ENCODE measurements around the gene LRRN3. TPM values are rescaled to one million over a fixed set of nuclear protein-coding genes. Genes with fewer than 3 reads are reported as not detected.

LRRN3 gene
- total and polyA plus RNA-seq, 4 donors: 0.51 to 5.1 (median 0.62) TPM; not detected in 1

- no peaks in the 10 kb centered on the region for H3K36me3 ChIP-seq (ENCODE audit: control insufficient read depth in 1 of 2, insufficient read depth in 2 of 2, low read length in 1 of 2)
- no peak for ATAC-seq (ENCODE audit: low FRiP score)
- no peaks in the 10 kb centered on the region for H3K9me3 ChIP-seq (ENCODE audit: control insufficient read depth, low read length)
- 94 to 97% methylated on average over 3 of the region's 3 CpGs for WGBS, 2 donors
- H3K4me3 ChIP-seq (ENCODE audit: low read length in 2 of 2): no peak overlapping the region
- intact Hi-C loops (cut with DNase I): loop anchor here in 1 of 2 donors (10.0 kb wide), 1 partner anchor 630 kb away; no protein-coding TSS in a partner anchor
- no peaks in the 10 kb centered on the region for H3K4me1 ChIP-seq (ENCODE audit: control insufficient read depth in 1 of 2, insufficient read depth in 2 of 2, low read length in 2 of 2)
- DNase-seq: no peak
- H3K27me3 ChIP-seq (ENCODE audit: control insufficient read depth in 1 of 2, insufficient read depth in 2 of 2, low read length in 1 of 2): no peaks in the 10 kb centered on the region
- no peak overlapping the region for H3K27ac ChIP-seq (ENCODE audit: low read depth in 1 of 2, low read length in 2 of 2)
These were observed 14.3 kb downstream of the LRRN3 start for GRCh38 chr7:111105269-111105668.

- intact Hi-C loops (cut with DNase I): loop anchor here in 1 of 2 donors (10.0 kb wide), 1 partner anchor 627 kb away; no protein-coding TSS in a partner anchor
- Histone ChIP-seq H3K36me3 (ENCODE audit: control insufficient read depth in 1 of 2, insufficient read depth in 2 of 2, low read length in 1 of 2) (no peaks in the 10 kb centered on the region), H3K27me3 (ENCODE audit: control insufficient read depth in 1 of 2, insufficient read depth in 2 of 2, low read length in 1 of 2) (no peaks in the 10 kb centered on the region), H3K27ac (ENCODE audit: low read depth in 1 of 2, low read length in 2 of 2) (no peak overlapping the region), H3K9me3 (ENCODE audit: control insufficient read depth, low read length) (no peaks in the 10 kb centered on the region), H3K4me3 (ENCODE audit: low read length in 2 of 2) (no peak overlapping the region), H3K4me1 (ENCODE audit: control insufficient read depth in 1 of 2, insufficient read depth in 2 of 2, low read length in 2 of 2) (peaks cover 0 to 3% of the 10 kb centered on the region in 2 donors)
- DNase-seq (no peak), ATAC-seq (ENCODE audit: low FRiP score) (no peak)
- WGBS, 2 donors: 23 to 60% methylated on average over 1 of the region's 1 CpG
These were observed 16.7 kb downstream of the LRRN3 start for GRCh38 chr7:111107579-111107978.

GRCh38 chr7:111108000-111108399 lies 17.1 kb downstream of the LRRN3 start:
- no peaks in the 10 kb centered on the region for H3K27me3 ChIP-seq (ENCODE audit: control insufficient read depth in 1 of 2, insufficient read depth in 2 of 2, low read length in 1 of 2)
- intact Hi-C loops (cut with DNase I): loop anchor here in 1 of 2 donors (10.0 kb wide), 1 partner anchor 627 kb away; no protein-coding TSS in a partner anchor
- ATAC-seq (ENCODE audit: low FRiP score) (no peak), DNase-seq (no peak)
- H3K36me3 ChIP-seq (ENCODE audit: control insufficient read depth in 1 of 2, insufficient read depth in 2 of 2, low read length in 1 of 2): no peaks in the 10 kb centered on the region
- no peak overlapping the region for H3K27ac ChIP-seq (ENCODE audit: low read depth in 1 of 2, low read length in 2 of 2)
- 58 to 71% methylated on average over 1 of the region's 1 CpG for WGBS, 2 donors
- peaks cover 0 to 3% of the 10 kb centered on the region in 2 donors for H3K4me1 ChIP-seq (ENCODE audit: control insufficient read depth in 1 of 2, insufficient read depth in 2 of 2, low read length in 2 of 2)
- no peak overlapping the region for H3K4me3 ChIP-seq (ENCODE audit: low read length in 2 of 2)
- H3K9me3 ChIP-seq (ENCODE audit: control insufficient read depth, low read length): no peaks in the 10 kb centered on the region

GRCh38 chr7:111108496-111108895 lies 17.6 kb downstream of the LRRN3 start:
- DNase-seq (no peak), ATAC-seq (ENCODE audit: low FRiP score) (no peak)
- H3K4me1 ChIP-seq (ENCODE audit: control insufficient read depth in 1 of 2, insufficient read depth in 2 of 2, low read length in 2 of 2): peaks cover 0 to 3% of the 10 kb centered on the region in 2 donors
- intact Hi-C loops (cut with DNase I): loop anchor here in 1 of 2 donors (10.0 kb wide), 1 partner anchor 626 kb away; no protein-coding TSS in a partner anchor
- 63 to 70% methylated on average over 3 of the region's 3 CpGs for WGBS, 2 donors
- no peak overlapping the region for H3K27ac ChIP-seq (ENCODE audit: low read depth in 1 of 2, low read length in 2 of 2)
- H3K27me3 ChIP-seq (ENCODE audit: control insufficient read depth in 1 of 2, insufficient read depth in 2 of 2, low read length in 1 of 2): no peaks in the 10 kb centered on the region
- H3K9me3 ChIP-seq (ENCODE audit: control insufficient read depth, low read length): no peaks in the 10 kb centered on the region
- no peaks in the 10 kb centered on the region for H3K36me3 ChIP-seq (ENCODE audit: control insufficient read depth in 1 of 2, insufficient read depth in 2 of 2, low read length in 1 of 2)
- H3K4me3 ChIP-seq (ENCODE audit: low read length in 2 of 2): no peak overlapping the region

GRCh38 chr7:111112439-111112838 lies 21.5 kb downstream of the LRRN3 start:
- Histone ChIP-seq H3K4me1 (ENCODE audit: control insufficient read depth in 1 of 2, insufficient read depth in 2 of 2, low read length in 2 of 2) (peaks cover 0 to 3% of the 10 kb centered on the region in 2 donors), H3K27me3 (ENCODE audit: control insufficient read depth in 1 of 2, insufficient read depth in 2 of 2, low read length in 1 of 2) (no peaks in the 10 kb centered on the region), H3K36me3 (ENCODE audit: control insufficient read depth in 1 of 2, insufficient read depth in 2 of 2, low read length in 1 of 2) (no peaks in the 10 kb centered on the region), H3K27ac (ENCODE audit: low read depth in 1 of 2, low read length in 2 of 2) (no peak overlapping the region), H3K9me3 (ENCODE audit: control insufficient read depth, low read length) (no peaks in the 10 kb centered on the region), H3K4me3 (ENCODE audit: low read length in 2 of 2) (no peak overlapping the region)
- WGBS, 2 donors: 6 to 8% methylated on average over 2 of the region's 2 CpGs
- no peak for DNase-seq
- intact Hi-C loops (cut with DNase I): no loop called here
- ATAC-seq (ENCODE audit: low FRiP score): no peak

GRCh38 chr7:111113263-111114017 lies 22.5 kb downstream of the LRRN3 start:
- DNase-seq: no peak
- WGBS, 2 donors: 5 to 18% methylated on average over 1 of the region's 1 CpG
- Histone ChIP-seq H3K9me3 (ENCODE audit: control insufficient read depth, low read length) (no peaks in the 10 kb centered on the region), H3K27me3 (ENCODE audit: control insufficient read depth in 1 of 2, insufficient read depth in 2 of 2, low read length in 1 of 2) (no peaks in the 10 kb centered on the region), H3K36me3 (ENCODE audit: control insufficient read depth in 1 of 2, insufficient read depth in 2 of 2, low read length in 1 of 2) (no peaks in the 10 kb centered on the region), H3K4me3 (ENCODE audit: low read length in 2 of 2) (no peak overlapping the region), H3K27ac (ENCODE audit: low read depth in 1 of 2, low read length in 2 of 2) (no peak overlapping the region), H3K4me1 (ENCODE audit: control insufficient read depth in 1 of 2, insufficient read depth in 2 of 2, low read length in 2 of 2) (peaks cover 0 to 3% of the 10 kb centered on the region in 2 donors)
- intact Hi-C loops (cut with DNase I): no loop called here
- ATAC-seq (ENCODE audit: low FRiP score): no peak

GRCh38 chr7:111115966-111116365 lies 25.0 kb downstream of the LRRN3 start:
- Histone ChIP-seq H3K9me3 (ENCODE audit: control insufficient read depth, low read length) (no peaks in the 10 kb centered on the region), H3K36me3 (ENCODE audit: control insufficient read depth in 1 of 2, insufficient read depth in 2 of 2, low read length in 1 of 2) (no peaks in the 10 kb centered on the region), H3K27ac (ENCODE audit: low read depth in 1 of 2, low read length in 2 of 2) (no peak overlapping the region), H3K4me1 (ENCODE audit: control insufficient read depth in 1 of 2, insufficient read depth in 2 of 2, low read length in 2 of 2) (peaks cover 0 to 3% of the 10 kb centered on the region in 2 donors), H3K27me3 (ENCODE audit: control insufficient read depth in 1 of 2, insufficient read depth in 2 of 2, low read length in 1 of 2) (no peaks in the 10 kb centered on the region), H3K4me3 (ENCODE audit: low read length in 2 of 2) (no peak overlapping the region)
- WGBS, 2 donors: 98 to 100% methylated on average over 2 of the region's 2 CpGs
- intact Hi-C loops (cut with DNase I): no loop called here
- ATAC-seq (ENCODE audit: low FRiP score) (no peak), DNase-seq (no peak)

GRCh38 chr7:111126987-111127386 lies 36.1 kb downstream of the LRRN3 start:
- ATAC-seq (ENCODE audit: low FRiP score): no peak
- WGBS, 2 donors: 4 to 8% methylated on average over 3 of the region's 3 CpGs
- Histone ChIP-seq H3K9me3 (ENCODE audit: control insufficient read depth, low read length) (no peaks in the 10 kb centered on the region), H3K4me1 (ENCODE audit: control insufficient read depth in 1 of 2, insufficient read depth in 2 of 2, low read length in 2 of 2) (no peaks in the 10 kb centered on the region), H3K27me3 (ENCODE audit: control insufficient read depth in 1 of 2, insufficient read depth in 2 of 2, low read length in 1 of 2) (no peaks in the 10 kb centered on the region), H3K27ac (ENCODE audit: low read depth in 1 of 2, low read length in 2 of 2) (no peak overlapping the region), H3K4me3 (ENCODE audit: low read length in 2 of 2) (no peak overlapping the region), H3K36me3 (ENCODE audit: control insufficient read depth in 1 of 2, insufficient read depth in 2 of 2, low read length in 1 of 2) (peaks cover 0 to 3% of the 10 kb centered on the region in 2 donors)
- no peak for DNase-seq
- intact Hi-C loops (cut with DNase I): no loop called here

- peaks cover 0 to 2% of the 10 kb centered on the region in 2 donors for H3K4me1 ChIP-seq (ENCODE audit: control insufficient read depth in 1 of 2, insufficient read depth in 2 of 2, low read length in 2 of 2)
- DNase-seq (no peak), ATAC-seq (ENCODE audit: low FRiP score) (no peak)
- peaks cover 0 to 3% of the 10 kb centered on the region in 2 donors for H3K36me3 ChIP-seq (ENCODE audit: control insufficient read depth in 1 of 2, insufficient read depth in 2 of 2, low read length in 1 of 2)
- no peak overlapping the region for H3K27ac ChIP-seq (ENCODE audit: low read depth in 1 of 2, low read length in 2 of 2)
- H3K9me3 ChIP-seq (ENCODE audit: control insufficient read depth, low read length): no peaks in the 10 kb centered on the region
- 95% methylated on average over 4 of the region's 4 CpGs for WGBS, 2 donors
- intact Hi-C loops (cut with DNase I): no loop called here
- no peak overlapping the region for H3K4me3 ChIP-seq (ENCODE audit: low read length in 2 of 2)
- no peaks in the 10 kb centered on the region for H3K27me3 ChIP-seq (ENCODE audit: control insufficient read depth in 1 of 2, insufficient read depth in 2 of 2, low read length in 1 of 2)
These were observed 38.5 kb downstream of the LRRN3 start for GRCh38 chr7:111129435-111129834.
